Tibial nerve (tissue), 4 donors: ENCODE results near the gene MPPED1.

ENCODE experiments used
- EP300 ChIP-seq, 2 donors: sonication (generic); formaldehyde crosslinking; IDR thresholded peaks; one replicate each; pipeline ENCODE4 v1.6.1; 2017; ENCODE audit warnings: antibody characterized with exemption in 2 of 2, mild to moderate bottlenecking in 1 of 2
- POLR2A ChIP-seq, 2 donors: fragments of 450-650 bp; IDR thresholded peaks; one replicate each; pipeline ENCODE4 v1.6.1; 2017; ENCODE audit warnings: antibody characterized with exemption in 2 of 2, mild to moderate bottlenecking in 2 of 2, moderate library complexity in 2 of 2
- TF ChIP-seq, protein P1 (sequence below), 5 experiments: fragments of 200-600 bp in 3 of 5; fragments of 450-650 bp in 2 of 5; sonication (generic) in 3 of 5; IDR thresholded peaks; one replicate each; pipeline ENCODE4 v1.5.1; 2016 to 2019; ENCODE audit warnings: antibody characterized with exemption in 5 of 5, mild to moderate bottlenecking in 3 of 5, moderate library complexity in 2 of 5

DNA sequence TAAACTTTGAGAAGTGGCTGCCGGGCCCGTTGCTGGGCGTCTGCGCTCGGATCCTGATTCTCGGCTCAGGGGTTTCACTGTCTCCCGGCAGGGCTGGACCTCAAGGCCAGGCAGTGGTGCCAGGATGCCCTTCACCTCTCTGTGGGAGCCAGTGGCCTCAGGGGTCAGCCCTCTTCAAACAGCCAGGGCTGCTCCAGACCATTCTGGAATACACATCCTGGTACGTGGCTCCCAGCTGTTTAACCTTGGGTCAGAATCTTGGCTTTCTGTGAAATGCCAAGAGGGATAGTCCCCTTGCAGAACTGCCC is 70.5 kb downstream of the MPPED1 start:
- TF ChIP-seq EP300 (IDR thresholded peaks at IDR 0.05) (no peak), POLR2A (IDR thresholded peaks at IDR 0.05) (no peak)
- TF ChIP-seq, protein P1, sequence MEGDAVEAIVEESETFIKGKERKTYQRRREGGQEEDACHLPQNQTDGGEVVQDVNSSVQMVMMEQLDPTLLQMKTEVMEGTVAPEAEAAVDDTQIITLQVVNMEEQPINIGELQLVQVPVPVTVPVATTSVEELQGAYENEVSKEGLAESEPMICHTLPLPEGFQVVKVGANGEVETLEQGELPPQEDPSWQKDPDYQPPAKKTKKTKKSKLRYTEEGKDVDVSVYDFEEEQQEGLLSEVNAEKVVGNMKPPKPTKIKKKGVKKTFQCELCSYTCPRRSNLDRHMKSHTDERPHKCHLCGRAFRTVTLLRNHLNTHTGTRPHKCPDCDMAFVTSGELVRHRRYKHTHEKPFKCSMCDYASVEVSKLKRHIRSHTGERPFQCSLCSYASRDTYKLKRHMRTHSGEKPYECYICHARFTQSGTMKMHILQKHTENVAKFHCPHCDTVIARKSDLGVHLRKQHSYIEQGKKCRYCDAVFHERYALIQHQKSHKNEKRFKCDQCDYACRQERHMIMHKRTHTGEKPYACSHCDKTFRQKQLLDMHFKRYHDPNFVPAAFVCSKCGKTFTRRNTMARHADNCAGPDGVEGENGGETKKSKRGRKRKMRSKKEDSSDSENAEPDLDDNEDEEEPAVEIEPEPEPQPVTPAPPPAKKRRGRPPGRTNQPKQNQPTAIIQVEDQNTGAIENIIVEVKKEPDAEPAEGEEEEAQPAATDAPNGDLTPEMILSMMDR (IDR thresholded peaks at IDR 0.05): no peak
